NCI-H510A treated with DMSO at 0.1 percent for 48 hours (cell line): Measurements from ENCODE around the gene FOLR2.
"Not testable (repeated sequence)": the region's sequence is repeated elsewhere in the genome, so short reads cannot be mapped to it uniquely, and the experiment has no call there.

ENCODE experiments used
- DNase-seq: peaks from one replicate; lab custom pipeline; 2025; lab: John Stamatoyannopoulos, UW

The FOLR2 gene

DNA sequence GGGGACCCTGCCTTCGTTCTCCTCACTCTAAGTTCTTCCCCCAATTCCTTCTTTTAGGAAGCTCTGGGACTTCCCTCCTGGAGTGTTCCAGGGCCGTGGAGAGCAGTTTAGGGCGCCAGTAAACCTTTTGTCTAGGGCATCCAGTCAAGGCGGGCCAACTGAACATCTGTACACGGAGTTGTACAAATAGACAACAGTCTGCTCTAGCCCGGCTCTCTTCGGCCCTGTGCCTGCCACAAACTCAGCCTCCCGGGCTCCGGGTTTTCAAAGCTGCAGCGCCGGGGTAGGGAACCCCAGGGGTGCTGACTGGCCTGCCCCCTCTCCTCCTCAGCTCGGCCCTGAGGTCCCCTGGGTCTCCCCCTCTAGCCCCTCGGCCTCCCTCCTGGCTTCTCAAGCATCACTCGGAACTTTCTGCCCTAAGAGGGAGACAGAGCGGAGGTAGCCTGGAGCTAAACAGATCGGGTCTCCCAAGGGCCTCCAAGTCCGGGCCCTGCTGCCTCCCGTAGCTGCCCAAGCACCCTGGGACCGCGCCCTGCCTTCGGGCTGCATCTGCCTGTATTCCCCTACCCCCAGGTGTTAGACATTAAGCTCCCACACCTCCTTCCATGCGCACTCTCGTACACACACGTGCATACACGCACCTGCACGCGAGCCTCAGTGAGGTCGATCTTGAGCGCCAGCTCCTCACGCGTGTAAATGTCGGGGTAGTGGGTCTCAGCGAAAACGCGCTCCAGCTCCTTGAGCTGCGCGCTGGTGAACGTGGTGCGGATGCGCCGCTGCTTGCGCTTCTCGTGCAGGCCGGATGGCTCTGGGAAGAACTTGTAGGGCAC is 24.1 kb downstream of the FOLR2 start:
- no peak for DNase-seq

DNA sequence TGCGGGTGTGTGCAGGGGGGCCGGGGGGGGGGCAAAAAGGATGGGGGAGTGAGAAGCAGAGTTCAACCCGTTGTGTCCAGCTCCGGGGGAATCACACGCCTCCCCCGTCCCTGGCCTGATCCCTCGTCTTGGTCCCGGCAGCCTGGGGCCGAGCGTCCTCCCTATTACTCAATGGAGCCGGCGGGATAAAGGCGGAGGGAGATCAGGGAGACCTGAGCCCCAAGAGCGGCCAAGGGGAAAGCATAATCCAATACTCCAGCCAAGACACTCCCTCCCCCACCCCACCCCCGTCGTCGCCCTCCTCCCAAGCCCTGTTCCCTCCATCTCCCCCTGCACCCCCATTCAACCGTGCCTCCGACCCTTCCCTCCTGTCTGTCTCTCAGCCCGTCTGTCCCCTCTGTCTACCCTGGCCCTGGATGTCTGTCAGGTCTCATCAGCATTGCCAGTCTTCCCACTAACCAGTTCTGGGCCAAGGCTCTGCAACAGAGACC is 24.7 kb downstream of the FOLR2 start:
- DNase-seq, result no peak

DNA sequence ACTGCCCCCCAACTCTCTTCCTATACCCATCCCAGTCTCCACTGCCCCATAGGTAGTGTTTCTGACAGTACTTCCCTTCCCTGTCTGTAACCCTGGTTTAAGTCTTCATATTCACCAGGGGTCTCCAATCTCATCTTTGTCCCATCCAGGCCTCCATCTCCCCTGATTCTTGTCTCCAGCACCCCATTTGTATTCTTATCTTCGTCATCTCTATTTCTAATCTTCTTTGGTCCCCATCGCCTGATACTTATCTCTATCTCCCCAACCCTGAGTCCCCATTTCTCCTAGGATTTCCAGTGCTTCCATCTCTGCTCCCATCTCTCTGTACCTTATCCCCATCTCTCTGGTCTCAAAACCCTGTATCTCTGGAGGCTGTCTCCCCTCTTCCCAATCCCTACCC is 25.5 kb downstream of the FOLR2 start:
- no peak for DNase-seq

DNA sequence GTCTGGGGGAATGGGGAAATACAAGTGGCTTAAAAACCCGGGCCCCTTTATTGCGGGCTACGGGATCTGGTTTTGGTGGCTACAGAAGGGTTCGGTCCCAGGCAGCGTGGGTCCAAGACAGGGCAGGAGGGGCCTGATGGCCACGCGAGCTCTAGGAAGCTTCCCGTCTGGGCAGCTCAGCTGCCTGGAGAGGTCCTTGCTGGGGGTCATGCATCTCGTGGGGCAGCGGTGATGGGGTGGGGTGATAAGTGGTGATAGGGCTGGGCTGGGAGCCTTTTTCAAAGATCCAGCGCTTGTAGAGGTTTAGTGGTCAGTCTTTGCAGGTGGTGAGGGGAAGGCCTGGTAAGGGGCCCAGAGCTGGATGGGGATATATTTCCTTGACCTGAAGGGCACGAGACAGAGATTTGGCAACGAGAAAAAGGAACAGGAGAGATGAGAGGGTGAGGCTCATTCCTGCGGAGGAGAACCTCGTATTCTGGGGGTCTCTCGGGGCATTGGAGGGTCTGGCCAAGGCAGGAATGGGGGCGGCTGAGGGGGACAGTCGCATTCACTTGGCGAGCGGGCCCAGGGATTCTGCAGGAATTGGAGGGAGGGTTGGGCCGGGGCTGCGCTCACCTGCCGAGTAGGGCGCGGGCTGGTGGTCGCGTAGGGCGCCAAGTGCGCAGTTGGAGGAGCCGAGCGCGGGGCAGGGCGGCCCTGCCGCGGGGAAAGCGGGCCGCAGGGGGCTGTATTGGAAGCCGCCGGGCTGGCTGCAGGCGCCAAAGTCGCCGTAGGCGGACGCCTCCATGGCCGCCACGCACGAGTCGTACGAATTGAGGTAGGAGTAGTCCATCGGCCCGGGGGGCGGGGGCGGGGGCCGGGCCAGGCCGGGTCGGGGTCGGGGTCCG is 26.8 kb downstream of the FOLR2 start:
- DNase-seq, result no peak

DNA sequence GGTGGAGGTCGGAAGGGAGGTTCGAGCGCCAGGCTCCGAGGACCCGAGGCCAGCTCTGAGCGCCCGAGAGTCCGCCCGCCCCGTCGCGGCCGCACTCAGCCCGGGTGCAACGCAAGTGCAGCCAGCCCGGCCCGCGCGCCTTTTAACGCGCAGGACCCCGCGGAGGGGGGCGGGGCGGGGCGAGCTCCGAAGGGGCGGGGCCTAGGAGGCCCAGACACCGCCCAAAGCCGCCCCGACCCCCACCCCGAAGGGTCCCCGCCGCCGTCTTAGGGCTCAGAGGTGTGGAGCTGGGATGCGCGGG is 27.4 kb downstream of the FOLR2 start, which contains the start of gene PHOX2A:
PHOX2A (minus strand) TSS at position 117 of the 301 bp plus-strand sequence. CDS start 172 bp downstream, outside the sequence.
- no peak for DNase-seq

DNA sequence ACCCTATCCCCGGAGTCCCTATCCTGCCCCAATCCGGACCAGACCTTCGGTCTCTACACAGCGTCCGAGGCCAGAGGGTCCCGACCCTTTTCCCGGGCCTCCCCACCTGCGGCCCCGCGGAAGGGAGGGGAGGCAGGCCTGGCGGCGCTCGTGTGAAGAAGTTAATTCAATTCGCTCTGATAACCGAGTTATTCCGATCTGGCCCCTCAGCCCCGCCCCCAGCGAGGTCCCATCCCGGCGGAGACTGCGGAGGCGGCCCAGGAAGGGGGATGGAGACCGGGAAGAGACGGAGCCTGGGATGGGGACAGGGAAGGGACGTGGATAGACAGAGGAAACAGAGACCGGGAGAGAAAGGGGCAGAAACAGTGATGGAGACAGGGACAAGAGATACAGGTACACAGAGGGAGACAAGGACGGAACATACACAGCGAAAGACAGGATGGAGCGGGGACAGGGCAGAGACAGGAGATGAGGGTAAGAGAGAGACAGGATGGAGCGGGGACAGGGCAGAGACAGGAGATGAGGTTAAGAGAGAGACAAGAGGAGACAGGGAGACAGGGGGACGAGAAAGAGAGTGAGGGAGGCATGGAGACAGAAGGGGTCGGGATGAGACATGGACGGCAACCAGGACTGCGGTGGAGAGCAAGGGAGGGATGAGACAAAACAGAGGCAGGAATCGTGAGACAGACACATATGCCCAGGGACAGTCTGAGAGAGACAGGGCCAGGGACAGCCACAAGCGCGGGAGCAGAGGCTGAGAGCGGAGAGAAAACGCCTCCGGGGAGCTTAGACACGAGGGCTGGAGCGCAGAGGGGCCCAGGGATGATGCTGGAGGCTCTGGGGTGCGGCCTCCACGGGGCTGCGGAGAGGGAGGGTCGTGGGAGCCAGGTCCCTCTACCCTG is 28.0 kb downstream of the FOLR2 start:
- no peak for DNase-seq

DNA sequence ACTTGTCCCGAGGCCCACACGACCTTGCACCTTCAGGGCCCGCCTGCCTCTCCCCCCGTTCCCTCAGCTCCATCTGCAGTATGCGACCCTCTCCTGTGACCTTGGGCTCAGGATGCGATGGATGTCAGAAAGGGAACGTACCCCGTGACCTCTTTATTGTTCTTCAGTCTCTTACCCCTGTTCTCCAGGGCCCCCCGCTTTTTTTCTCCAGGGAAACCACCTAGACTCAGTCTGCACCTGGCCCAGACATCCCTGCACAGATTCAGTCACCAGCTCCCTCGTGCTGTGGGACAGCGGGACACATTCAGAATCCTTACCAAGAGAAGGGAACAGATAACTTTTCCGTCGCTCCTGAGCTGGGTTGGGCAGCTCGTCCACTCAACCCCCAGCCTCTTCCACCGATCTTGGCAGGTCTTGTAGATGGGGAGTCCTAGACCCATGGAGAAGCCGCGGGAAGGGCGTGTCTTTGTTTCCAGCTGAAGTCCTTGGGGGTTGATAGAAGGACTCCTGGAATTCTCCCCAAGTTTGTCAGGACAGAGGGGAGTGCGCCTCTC is 28.7 kb downstream of the FOLR2 start:
- no peak for DNase-seq

DNA sequence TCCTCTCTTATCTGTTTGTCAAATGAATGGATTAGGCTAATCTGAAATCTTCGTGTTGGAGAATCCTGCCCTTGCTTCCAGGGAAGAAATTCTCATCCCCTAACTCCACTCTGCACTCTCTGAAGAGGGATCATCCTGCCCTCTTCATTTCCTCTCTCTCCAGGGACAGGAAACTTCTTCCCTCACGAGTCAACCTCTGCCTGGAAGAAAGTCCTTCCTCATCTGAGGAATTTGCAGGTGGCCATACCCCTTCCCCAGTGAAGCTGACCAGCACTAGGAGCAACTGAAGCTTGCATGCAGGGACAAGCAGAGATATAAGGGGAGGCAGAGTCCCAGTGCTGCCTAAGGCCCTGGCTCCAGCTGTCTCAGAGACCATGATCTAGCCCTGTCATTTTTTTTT is 31.0 kb downstream of the FOLR2 start:
- no peak for DNase-seq

DNA sequence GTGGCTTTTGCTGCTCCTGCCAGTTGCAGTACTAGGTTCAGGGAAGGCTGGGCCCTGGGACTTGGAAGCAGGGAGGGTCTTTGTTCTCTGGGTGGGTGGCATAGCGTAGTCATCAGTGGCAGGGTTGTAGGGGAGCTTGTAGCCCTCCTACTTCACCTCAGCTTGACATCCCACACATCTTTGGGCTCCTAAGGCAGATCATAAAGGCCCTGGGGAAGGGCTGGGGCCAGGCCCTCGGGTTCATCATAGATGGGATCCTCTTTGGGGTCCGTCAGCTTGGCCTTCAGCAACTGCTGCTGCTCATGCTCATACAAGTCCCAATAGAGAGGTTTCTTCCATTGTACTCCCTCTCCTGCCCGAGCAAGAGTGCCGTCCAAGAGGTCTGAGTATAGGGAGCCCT is 33.4 kb downstream of the FOLR2 start:
- DNase-seq, result no peak

DNA sequence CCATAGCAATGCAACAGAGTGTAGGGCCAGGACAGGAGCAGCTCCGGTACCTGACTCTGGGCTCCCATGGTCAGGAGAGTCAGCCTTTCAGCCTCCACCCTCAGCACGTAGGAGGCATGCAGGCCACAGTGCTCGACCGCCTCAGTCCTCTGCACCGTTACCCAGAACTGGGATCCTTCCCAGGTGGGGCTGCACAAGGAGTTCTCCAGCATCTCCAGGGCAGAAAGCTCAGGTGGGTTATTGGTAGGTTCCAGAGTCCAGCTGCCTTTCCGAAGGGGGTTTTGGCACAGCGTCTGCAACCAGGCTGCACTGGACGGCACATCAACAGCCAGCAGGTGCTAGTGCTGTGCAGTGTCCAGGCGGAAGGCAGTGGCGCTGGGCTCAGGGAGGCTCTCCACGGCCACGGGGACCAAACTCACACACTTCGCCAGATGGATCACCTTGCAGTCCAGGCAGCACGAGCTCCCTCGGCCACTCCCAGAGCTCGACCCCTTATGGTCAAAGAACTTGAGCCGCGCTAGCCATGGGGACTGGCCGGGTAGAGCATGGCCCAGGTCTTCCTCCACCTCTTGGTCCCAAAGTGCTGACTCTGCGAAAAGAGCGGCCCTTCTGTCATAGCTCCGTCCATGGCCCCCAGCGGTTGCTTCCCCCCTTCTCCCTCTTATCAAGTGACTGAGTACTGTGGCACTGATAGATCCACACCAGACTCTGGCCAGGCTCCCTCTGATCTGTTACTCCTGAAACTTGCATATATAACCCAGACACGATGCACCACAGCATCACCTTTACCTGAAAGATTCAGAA is 34.3 kb downstream of the FOLR2 start:
- no peak for DNase-seq

DNA sequence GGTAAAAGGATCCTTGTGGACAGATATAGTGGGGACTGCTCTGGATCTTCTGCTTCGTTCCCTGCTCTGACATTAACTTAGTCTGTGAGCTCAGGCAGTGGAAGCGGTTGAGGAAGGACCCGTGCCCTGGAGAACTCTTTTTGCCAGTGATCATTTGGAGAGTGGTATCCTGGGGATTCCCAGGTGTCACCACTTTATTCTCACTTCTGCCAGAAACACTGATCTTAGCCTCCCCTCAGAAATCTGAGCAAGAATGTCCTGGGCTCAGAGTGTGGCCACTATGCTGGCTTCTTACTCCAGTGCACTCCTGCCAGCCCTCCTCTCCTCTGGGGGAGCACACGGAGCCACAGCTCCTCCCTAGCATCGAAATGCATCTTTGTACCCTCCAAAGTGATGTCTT is 35.0 kb downstream of the FOLR2 start:
- DNase-seq, result no peak

DNA sequence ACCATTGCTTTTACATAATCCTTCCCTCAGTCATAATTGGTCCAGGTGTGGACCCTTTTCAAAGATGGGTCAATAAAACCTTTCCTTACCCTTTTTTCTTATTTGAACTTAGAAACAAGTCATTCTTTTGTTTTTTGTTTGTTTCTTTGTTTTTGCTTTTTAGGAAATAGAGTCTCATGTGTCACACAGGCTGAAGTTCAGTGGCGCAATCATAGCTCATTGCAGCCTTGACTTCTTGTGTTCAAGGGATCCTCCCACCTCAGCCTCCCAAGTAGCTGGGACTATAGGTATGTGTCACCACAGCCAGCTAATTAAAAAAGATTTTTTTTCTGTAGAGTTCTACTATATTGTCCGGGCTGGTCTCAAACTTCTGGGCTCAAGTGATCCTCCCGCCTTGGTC is 36.8 kb downstream of the FOLR2 start:
- DNase-seq, result no peak

DNA sequence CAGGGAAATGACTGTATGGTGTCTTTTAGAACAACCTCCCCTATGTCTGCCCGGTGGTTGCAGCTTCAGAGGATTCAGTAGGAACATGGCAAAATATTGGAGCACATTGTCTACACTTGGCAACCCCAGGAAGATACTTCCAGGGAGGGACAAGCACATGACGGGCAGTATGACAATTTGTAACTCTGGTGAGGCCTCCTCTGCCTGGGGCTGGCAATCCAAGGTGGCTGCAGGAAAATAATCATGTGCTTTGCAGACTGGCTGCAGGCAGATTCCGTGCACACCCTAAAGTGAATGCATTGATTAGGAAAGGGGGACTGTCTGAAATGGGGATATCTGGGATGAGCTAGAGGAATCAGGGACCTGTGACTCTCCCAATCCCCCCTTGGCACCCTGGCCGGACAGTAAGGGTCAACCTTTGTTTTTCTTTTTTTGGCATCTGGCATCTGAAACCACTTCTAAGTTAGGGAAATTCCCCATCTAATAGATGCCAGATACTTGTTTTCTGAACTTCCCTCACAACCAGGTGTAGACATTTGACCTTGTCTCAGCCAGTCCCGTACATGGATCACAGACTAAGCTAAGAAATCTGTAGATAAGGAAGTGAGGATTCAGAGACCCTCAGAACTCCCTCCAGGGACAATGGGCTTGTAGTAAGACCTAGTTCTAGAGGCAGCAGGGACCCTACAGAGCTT is 37.9 kb downstream of the FOLR2 start:
- DNase-seq, result no peak

DNA sequence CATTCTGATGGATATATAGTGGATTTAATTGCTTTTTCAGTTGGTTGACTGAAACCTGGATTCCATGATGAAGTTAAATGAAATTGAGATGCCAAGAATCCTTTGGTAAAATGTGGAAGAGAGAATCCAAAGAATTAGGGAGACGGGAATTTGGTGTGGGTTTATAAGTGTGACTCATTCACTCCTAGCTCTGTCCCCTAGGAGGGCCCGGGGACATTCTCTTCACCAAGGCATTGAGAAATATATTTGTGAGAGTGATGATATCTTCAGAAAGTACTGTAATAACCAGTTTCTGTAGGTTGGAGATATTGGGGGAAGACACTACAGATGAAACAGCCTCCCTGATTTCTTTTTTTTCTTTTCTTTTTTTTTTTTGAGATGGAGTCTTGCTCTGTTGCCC is 41.0 kb downstream of the FOLR2 start:
- no peak for DNase-seq

DNA sequence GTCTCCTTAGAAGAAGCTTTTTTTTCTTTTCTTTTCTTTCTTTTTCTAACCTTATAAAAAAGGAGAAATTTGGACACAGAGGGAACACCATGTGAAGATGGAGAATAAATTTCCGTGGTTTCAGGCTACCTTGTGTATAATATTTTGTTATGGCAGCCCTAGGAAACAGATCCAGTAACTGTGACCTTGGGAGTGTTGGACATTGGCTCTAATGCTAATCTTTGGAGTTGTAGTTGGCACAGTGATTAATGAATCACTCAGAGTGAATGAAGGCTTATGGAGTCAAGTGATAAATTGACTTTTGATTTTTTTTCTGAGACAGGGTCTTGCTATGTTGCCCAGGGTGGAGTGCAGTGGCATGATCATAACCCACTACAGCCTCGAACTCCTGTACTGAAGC is 42.9 kb downstream of the FOLR2 start:
- DNase-seq, result no peak

DNA sequence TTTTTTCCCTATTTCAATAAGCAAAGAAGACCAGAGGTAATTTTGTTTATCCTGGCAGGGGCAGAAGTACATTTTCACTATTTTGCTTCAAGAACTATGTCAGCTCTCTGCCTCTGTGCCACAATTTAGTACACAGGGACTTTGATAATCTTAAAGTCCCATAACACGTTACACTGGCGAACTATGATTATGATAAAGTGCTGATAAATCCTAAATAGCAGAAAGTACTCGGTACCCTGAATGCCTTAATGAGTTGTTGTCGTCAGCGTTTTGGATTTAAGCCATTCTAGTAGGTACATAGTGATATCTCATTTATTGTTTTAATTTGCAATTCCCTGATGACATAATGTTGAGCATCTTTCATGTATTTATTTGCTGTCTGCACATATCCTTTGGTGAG is 44.0 kb downstream of the FOLR2 start:
- no peak for DNase-seq

DNA sequence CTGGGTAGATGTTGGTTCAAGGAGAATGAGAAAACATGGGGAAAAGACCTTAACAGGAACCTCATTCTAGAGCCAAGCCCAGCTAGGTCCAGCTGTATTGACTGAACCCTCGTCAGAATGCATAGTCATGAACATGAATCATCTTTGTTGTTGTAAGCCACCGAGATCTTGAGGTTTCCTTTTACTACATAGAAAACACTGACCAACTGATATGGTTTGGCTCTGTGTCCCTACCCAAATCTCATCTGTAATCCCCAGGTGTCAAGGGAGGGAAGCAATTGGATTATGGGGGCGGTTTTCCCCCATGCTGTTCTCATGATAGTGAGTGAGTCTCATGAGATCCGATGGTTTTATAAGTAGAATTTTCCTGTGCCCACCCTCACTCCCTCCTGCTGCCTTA is 46.8 kb downstream of the FOLR2 start:
- no peak for DNase-seq

DNA sequence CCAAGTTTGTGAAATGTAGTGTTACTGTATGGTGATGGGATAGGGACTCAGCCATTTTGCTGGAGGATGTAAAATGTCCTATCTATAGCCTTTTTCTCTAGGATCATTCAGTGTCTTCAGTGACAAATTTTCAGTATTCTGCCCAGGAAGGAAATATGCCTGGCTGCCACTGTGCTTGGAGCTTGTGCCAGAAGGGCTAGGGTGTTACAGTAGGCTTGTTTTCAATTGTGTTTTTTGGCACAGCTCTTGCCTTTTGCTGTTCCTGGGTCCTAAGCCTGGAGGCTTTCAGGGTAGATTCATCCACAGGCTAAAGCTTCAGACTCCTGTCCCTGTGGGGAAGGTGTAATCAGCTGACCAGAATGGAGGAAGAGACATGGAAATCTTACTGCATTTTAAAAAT is 49.4 kb downstream of the FOLR2 start:
- DNase-seq, result no peak

DNA sequence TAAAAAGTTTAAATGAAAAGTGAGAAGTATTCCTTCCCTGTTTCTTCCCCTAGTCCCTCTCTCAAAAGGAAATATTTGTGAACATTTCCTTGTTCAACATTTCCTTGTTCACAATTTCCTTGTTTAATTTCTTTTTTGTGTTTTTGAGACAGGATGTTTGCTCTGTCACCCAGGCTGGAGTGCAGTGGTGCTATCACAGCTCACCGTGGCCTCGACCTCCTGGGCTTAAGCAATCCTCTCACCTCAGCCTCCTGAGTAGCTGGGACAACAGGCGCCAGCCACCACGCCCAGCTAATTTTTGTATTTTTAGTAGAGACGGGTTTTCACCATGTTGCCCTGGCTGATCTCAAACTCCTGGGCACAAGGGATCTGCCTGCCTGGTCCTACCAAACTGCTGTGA is 50.4 kb downstream of the FOLR2 start:
- not testable (repeated sequence) for DNase-seq

DNA sequence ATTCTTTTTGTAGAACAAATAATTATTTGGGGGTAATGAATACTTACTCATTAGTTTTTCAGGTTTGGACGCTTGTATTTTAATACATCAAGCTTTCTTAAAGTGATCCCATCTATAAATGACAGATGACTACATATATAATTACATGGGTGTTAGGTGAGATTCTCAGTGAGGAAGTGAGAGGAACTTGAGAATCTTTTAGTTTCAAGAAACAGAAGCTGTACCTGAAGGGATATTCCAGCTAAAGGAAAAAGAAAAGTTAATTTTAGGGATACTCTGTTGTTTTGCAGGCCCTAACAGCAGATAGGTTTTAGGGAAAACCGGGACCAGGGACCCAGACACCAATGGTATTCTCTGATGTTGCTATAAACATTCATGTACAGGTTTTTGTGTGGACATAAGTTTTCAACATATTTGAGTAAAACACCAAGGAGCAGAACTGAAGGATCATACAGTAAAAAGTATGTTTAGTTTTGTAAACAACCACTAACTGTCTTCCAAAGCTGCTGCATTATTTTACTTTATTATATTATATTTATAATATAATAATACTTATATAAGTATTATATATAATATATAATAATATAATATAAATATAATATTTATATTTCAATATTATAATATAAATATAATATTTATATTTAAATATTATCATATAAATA is 51.5 kb downstream of the FOLR2 start:
- no peak for DNase-seq
